Keratinocyte (primary cell): Measurements from ENCODE around the gene RAD23A. TPM values are rescaled to one million over a fixed set of nuclear protein-coding genes. Genes with fewer than 3 reads are reported as not detected.
A peak's percentile ranks its signal among the peaks of the same experiment; 100 is the strongest.

Experiments used
- DNase-seq: peaks from one replicate; pipeline ENCODE4 v3.0.0-alpha.2; 2011; ENCODE audit warnings: low read depth, missing footprints, low spot score
- FAIRE-seq: peaks from 2 replicates; lab custom pipeline; 2011; peaks lifted over from hg19 to GRCh38; lab: Jason Lieb, UNC
- H2AFZ ChIP-seq: 2 replicates; pipeline ENCODE4 v1.6.0; 2012; ENCODE audit warnings: low read length, control low read depth, inconsistent platforms; ENCODE audit not compliant: control insufficient read depth
- H3K27ac ChIP-seq: 2 replicates; pipeline ENCODE4 v1.5.1; 2011; ENCODE audit warnings: low read length; ENCODE audit not compliant: control insufficient read depth, insufficient read depth
- H3K27me3 ChIP-seq: 3 replicates; pipeline ENCODE4 v1.6.0; 2011; ENCODE audit warnings: low read length; ENCODE audit not compliant: control insufficient read depth, insufficient read depth; ENCODE audit errors: extremely low read depth
- H3K36me3 ChIP-seq, 2 experiments: 2 replicates in 1 of 2; 3 replicates in 1 of 2; pipeline ENCODE4 v1.5.1; 2011; ENCODE audit warnings: low read length in 2 of 2, mild to moderate bottlenecking in 1 of 2; ENCODE audit not compliant: control insufficient read depth in 2 of 2, insufficient read depth in 2 of 2; ENCODE audit errors: extremely low read depth in 1 of 2
- H3K4me1 ChIP-seq: 3 replicates; pipeline ENCODE4 v1.5.1; 2011; ENCODE audit warnings: low read length; ENCODE audit not compliant: control insufficient read depth, insufficient read depth; ENCODE audit errors: extremely low read depth
- H3K4me2 ChIP-seq: 3 replicates; pipeline ENCODE4 v1.6.0; 2011; ENCODE audit warnings: low read depth, low read length; ENCODE audit not compliant: control insufficient read depth, insufficient read depth; ENCODE audit errors: extremely low read depth
- H3K4me3 ChIP-seq, 3 experiments: fragments of 200-600 bp in 1 of 3; sonication (generic) in 1 of 3; 2 replicates in 2 of 3; 3 replicates in 1 of 3; pipeline ENCODE4 v1.5.1; 2011 to 2016; ENCODE audit warnings: low read length in 3 of 3, mild to moderate bottlenecking in 3 of 3, control low read depth in 2 of 3, inconsistent platforms in 1 of 3, low read depth in 1 of 3, mixed read lengths in 1 of 3, mixed run types in 1 of 3, moderate library complexity in 1 of 3; ENCODE audit not compliant: control insufficient read depth in 2 of 3, insufficient read depth in 2 of 3; ENCODE audit errors: extremely low read depth in 1 of 3
- H3K79me2 ChIP-seq: 2 replicates; pipeline ENCODE4 v1.6.0; 2012; ENCODE audit warnings: low read length; ENCODE audit not compliant: control insufficient read depth, insufficient read depth
- H3K9ac ChIP-seq: 3 replicates; pipeline ENCODE4 v1.6.0; 2011; ENCODE audit warnings: low read length; ENCODE audit not compliant: control insufficient read depth, insufficient read depth; ENCODE audit errors: extremely low read depth
- H3K9me1 ChIP-seq: 3 replicates; pipeline ENCODE4 v1.6.0; 2011; ENCODE audit warnings: low read length; ENCODE audit not compliant: control insufficient read depth, insufficient read depth; ENCODE audit errors: extremely low read depth
- H3K9me3 ChIP-seq: 2 replicates; pipeline ENCODE4 v1.5.1; 2012; ENCODE audit warnings: low read depth, low read length; ENCODE audit not compliant: control insufficient read depth
- H4K20me1 ChIP-seq: 3 replicates; pipeline ENCODE4 v1.6.0; 2011; ENCODE audit warnings: low read length; ENCODE audit not compliant: control insufficient read depth, insufficient read depth; ENCODE audit errors: extremely low read depth
- EZH2 ChIP-seq: IDR thresholded peaks from one replicate; pipeline ENCODE4 v1.6.1; 2012; ENCODE audit warnings: inconsistent platforms, mild to moderate bottlenecking, low read length, moderate library complexity
- dilution Hi-C: fragments of 300-500 bp; cut with MboI; formaldehyde crosslinking; loops from one replicate; pipeline ENCODE4 v1.7.0; 2020; ENCODE audit warnings: low sequenced_read_pairs; ENCODE audit not compliant: extremely low pct_ligation_motif_present
- polyA plus RNA-seq, 5 experiments: library from polyadenylated mRNA; depleted of rRNA in 3 of 5; stranded (reverse) in 3 of 5; stranded (forward) in 1 of 5; unstranded in 1 of 5; fragments of >200 nt; gene quantifications; 1 replicate in 1 of 5; 2 replicates in 3 of 5; 3 replicates in 1 of 5; pipeline versions ENCODE4 v1.2.1 to v1.2.3, GENCODE V29; 2011 to 2012; ENCODE audit warnings: missing spikeins in 2 of 5, low read depth in 1 of 5, low replicate concordance in 1 of 5
- TF ChIP-seq, protein P1 (sequence below), 3 experiments: IDR thresholded peaks in 1 of 3; conservative IDR thresholded peaks in 1 of 3; optimal IDR thresholded peaks in 1 of 3; 2 replicates in 2 of 3; 3 replicates in 1 of 3; pipeline versions ENCODE3 to v1.5.1; 2011; ENCODE audit warnings: low read length in 3 of 3, mild to moderate bottlenecking in 3 of 3, moderate library complexity in 2 of 3, control low read depth in 1 of 3, inconsistent platforms in 1 of 3; ENCODE audit not compliant: insufficient read depth in 2 of 3; ENCODE audit errors: extremely low read depth in 1 of 3

The RAD23A gene
- polyA plus RNA-seq, 1 donor (not counting 4 experiments of a cell fraction or from before 2014, with no cell fraction given): 23.7 TPM

DNA sequence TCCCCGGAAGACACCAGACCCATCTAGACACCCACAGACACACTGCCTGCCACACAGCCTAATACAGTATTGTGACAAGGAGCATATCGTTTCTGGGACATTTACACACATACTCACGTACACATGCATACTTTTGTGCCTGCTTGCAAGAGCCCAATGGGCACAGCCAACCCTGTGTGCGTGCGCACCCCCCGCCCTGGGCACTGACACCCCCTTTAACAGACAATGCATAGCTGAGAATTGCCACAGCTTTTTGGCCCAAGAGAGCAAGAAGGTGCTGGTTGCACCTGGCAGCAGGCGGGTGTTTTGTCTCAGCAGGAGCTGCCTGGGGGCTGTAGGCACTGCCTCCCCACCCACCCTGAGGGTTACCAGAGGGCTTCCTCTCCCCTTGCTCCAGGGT, 47.9 kb downstream of the RAD23A start:
- Histone ChIP-seq H3K9me1 (no peaks in the 10 kb centered on the region), H2AFZ (no peak overlapping the region), H3K27me3 (no peaks in the 10 kb centered on the region), H3K4me1 (peaks cover 26% of the 10 kb centered on the region), H3K79me2 (peaks cover 31% of the 10 kb centered on the region), H3K27ac (no peak overlapping the region), H3K4me3 (no peak overlapping the region), H3K4me2 (no peak overlapping the region), H4K20me1 (no peaks in the 10 kb centered on the region), H3K36me3 (peaks cover 0 to 3% of the 10 kb centered on the region in 2 experiments), H3K9ac (no peak overlapping the region), H3K9me3 (peaks cover 2% of the 10 kb centered on the region)
- FAIRE-seq (no peak), DNase-seq (no peak)
- dilution Hi-C loops: no loop called here
- TF ChIP-seq, protein P1, sequence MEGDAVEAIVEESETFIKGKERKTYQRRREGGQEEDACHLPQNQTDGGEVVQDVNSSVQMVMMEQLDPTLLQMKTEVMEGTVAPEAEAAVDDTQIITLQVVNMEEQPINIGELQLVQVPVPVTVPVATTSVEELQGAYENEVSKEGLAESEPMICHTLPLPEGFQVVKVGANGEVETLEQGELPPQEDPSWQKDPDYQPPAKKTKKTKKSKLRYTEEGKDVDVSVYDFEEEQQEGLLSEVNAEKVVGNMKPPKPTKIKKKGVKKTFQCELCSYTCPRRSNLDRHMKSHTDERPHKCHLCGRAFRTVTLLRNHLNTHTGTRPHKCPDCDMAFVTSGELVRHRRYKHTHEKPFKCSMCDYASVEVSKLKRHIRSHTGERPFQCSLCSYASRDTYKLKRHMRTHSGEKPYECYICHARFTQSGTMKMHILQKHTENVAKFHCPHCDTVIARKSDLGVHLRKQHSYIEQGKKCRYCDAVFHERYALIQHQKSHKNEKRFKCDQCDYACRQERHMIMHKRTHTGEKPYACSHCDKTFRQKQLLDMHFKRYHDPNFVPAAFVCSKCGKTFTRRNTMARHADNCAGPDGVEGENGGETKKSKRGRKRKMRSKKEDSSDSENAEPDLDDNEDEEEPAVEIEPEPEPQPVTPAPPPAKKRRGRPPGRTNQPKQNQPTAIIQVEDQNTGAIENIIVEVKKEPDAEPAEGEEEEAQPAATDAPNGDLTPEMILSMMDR (optimal IDR thresholded peaks at IDR 0.05 in 1 of 3, IDR thresholded peaks at IDR 0.05 in 1 of 3, conservative IDR thresholded peaks at IDR 0.05 in 1 of 3; ENCODE audit: extremely low read depth in 1 of 3, insufficient read depth in 2 of 3, low read length in 3 of 3): no peak
- no peak for TF ChIP-seq EZH2

DNA sequence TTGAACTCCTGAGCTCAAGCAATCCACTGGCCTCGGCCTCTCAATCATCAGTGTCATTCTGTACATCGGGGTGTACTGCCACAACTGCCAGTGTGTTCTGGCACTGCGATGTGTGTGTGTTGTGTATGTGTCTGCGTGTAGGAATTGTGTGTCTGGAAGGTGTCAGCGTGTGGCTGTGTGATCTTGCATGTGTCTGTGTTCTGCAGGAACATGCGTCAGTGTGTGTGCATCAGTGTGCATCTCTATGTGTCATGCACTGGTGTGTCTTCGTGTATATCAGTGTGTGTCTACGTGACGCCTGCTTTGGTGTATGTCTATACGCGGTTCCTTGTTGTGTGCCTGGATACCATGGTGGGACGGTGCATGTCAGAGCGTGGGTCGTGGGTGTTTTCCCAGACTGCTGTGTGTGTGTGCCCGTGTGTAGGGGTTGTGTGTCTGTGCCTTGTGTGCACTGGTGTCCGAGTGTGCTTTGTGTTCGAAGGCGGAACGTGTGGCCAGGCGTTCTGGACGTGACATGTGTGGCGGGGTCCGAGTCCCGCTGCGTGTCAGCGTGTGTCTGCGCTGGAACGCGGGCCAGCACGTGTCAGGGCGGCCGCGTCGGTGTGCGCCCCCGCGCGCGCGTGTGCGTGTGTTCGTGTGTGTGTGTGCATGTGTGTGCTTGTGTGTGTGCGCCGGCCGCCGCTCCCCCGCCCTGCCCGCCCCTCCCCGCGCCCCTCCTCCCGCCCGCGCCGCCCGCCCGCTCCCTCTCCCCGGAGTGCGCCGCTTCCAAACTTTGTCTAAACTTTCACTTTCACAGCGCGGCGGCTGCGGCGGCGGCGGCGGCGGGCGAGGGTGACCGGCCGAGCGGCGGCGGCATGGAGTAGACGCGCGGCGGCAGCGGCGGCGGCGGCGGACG, 49.3 kb downstream of the RAD23A start, which contains the start of gene NFIX:
Gene NFIX (plus strand): TSS at position 775 of the 895 bp plus-strand sequence. CDS start 363 bp downstream, outside the sequence.
- Histone ChIP-seq H3K79me2 (peaks cover 40% of the 10 kb centered on the region), H3K9me1 (no peaks in the 10 kb centered on the region), H3K9me3 (no peaks in the 10 kb centered on the region), H4K20me1 (no peaks in the 10 kb centered on the region), H3K9ac (peak within 1 kb of the TSS; percentile 89), H3K4me1 (peaks cover 36% of the 10 kb centered on the region), H2AFZ (peak within 1 kb of the TSS; percentile 99), H3K4me3 (peak within 1 kb of the TSS; percentile 74 to 80 (median 78)), H3K4me2 (peak within 1 kb of the TSS; percentile 90), H3K36me3 (peaks cover 0 to 7% of the 10 kb centered on the region in 2 experiments), H3K27ac (peak within 1 kb of the TSS; percentile 73), H3K27me3 (no peaks in the 10 kb centered on the region)
- FAIRE-seq (peak; percentile 80), DNase-seq (no peak)
- TF ChIP-seq, protein P1 (optimal IDR thresholded peaks at IDR 0.05 in 1 of 3, IDR thresholded peaks at IDR 0.05 in 1 of 3, conservative IDR thresholded peaks at IDR 0.05 in 1 of 3; ENCODE audit: extremely low read depth in 1 of 3, insufficient read depth in 2 of 3, low read length in 3 of 3): no peak
- TF ChIP-seq EZH2: no peak
- dilution Hi-C loops: no loop called here
